ENCODE data around the gene ZNF274.
"Not testable (repeated sequence)": the region's sequence is repeated elsewhere in the genome, so short reads cannot be mapped to it uniquely, and the experiment has no call there.

ZNF274 gene

DNA sequence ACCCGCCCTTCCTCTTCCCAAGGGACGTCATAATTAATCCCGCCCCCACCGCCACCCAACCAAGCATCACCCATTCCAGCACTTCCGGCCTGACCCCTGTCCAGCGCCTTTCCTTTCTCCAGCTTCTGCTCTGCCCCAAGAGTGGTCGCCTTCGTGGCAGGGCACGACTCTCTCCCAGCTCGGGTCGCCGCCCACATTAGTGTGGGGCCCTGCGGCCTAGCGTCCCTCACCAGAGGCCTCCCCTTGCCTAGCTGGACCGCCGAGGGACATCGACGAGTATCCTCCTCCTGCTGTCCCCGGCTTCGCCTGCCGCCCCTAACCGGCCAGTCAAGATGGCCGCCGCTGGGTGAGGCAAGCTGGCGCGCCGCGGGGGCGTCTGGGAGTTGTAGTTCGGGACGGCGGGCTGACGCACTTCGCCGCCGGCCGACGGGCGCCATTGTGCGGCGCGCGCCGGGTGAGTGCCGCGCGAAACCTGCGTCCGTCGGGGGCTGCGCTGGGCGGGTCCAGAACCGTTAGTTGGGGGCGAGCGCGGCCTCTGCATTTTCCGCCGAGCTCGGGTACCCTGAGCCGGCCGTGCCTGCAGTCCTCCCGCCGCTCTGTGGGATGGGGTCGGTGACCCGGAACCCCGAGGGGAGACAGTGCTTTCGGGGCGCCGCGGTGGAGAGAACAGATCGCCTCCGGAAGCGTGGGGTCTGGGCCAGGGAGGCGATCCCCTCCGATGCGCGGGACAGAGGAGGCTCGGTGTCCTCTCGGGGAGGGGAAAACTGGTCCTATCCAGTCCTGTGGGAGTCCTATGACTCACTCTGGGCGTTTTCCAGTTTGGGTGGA is at the start of gene ZNF274:
ZNF274 (plus strand) TSS at position 73 of the 828 bp plus-strand sequence. CDS start 905 bp downstream, outside the sequence.
- DNase-seq: peak; percentile 96

GRCh38 chr19:58134244-58134643 is 48.6 kb upstream of the ZNF274 start:
- no peak for DNase-seq

- DNase-seq: no peak
Observed at GRCh38 chr19:58145849-58146248, 37.0 kb upstream of the ZNF274 start.

DNA sequence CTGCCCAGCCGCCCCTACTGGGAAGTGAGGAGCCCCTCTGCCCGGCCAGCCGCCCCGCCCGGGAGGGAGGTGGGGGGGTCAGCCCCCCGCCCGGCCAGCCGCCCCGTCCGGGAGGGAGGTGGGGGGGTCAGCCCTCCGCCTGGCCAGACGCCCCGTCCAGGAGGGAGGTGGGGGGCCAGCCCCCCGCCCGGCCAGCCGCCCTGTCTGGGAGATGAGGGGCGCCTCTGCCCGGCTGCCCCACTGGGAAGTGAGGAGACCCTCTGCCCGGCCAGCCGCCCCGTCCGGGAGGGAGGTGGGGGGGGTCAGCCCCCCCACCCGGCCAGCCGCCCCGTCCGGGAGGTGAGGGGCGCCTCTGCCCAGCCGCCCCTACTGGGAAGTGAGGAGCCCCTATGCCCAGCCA is 35.4 kb upstream of the ZNF274 start:
- not testable (repeated sequence) for DNase-seq

- peak; percentile 93 for DNase-seq
Observed at GRCh38 chr19:58150328-58150921, 32.4 kb upstream of the ZNF274 start, which contains the start of gene ZNF329. Gene ZNF329, minus strand, starts transcription at chr19:58150789. Its CDS starts 21,286 bp downstream, at chr19:58129503.

DNA sequence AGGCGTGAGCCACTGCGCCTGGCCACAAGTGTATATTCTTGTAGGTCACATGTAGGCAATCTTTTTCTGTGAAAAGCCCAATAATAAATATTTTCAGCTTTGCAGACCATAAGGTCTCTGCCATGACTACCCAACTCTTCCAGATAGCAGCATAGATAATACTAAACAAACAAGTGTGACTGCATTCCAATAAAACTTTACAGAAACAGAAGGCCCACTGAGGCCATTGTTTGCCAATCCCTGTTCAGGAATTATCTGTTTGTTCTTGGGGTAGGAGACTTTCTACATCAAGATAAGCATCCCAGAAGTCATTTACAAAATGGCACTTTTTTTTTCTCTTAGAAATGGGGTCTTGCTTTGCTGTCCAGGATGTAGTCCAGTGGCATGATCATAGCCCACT is 29.5 kb upstream of the ZNF274 start:
- DNase-seq: no peak

GRCh38 chr19:58154287-58154678 is 28.6 kb upstream of the ZNF274 start:
- peak; percentile 28 for DNase-seq

DNA sequence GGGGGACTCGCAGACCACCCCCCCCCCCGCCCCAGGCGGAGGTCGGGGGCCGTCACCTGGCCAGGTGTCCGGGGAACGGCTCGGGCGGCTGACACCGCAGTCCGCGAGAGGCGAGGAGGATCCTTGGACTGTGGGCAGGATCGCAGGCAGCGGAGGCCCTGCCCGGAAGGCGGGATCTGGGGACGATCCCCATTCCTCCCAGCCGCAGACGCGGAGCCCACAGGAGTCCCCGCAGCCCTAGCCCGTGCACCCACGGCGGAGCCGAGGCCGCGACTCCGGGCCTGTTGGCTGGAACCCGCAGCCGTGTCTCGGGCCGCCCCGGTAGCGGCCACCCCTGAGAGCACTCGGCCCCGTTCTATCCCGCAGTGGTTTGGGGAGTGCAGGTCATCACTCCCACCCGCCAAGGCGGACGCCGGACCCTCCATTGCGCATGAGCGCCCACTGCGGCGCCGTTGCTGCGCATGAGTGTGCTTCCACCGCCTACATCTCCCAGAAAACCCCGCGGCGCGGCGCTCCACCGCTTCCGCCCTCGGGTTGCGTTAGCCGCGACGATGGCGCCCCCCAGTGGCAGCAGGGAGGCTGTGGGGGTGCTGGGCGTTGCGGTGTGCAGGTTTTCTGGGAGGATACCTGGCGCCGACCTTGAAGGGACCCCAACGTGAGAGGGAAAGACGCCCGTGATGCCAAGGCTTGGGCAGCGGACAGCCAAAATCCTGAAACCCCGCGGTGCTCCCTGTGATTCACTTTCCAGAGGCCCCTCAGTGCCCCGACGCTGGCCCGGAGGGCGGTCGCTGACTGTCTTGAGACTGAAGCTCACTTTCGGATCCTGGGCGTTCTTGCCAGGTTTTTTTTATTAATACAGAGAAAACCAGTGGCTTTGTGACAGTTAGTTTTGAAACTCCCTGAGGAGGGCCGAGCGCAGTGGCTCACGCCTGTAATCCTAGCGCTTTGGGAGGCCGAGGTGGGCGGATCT is 27.9 kb upstream of the ZNF274 start:
- peak; percentile 96 for DNase-seq

DNA sequence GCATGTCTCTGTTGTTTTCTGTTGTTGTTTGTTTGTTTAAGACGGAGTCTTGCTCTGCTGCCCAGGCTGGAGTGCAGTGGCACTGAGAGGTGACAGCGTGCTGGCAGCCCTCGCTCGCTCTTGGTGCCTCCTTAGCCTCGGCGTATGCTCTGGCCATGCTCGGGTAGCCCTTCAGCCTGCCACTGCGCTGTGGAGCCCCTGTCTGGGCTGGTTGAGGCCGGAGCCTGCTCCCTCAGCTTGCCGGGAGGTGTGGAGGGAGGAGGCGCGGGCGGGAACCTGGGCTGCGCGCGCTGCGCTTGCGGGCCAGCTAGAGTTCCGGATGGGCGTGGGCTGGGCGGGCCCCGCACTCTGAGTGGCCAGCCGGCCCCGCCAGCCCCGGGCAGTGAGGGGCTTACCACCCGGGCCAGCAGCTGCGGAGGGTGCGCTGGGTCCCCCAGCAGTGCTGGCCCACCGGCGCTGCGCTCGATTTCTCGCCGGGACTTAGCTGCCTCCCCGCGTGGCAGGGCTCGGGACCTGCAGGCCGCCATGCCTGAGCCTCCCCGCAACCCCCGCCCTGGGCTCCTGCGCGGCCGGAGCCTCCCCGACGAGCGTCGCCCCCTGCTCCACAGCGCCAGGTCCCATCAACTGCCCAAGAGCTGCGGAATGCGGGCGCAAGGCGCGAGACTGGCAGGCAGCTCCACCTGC is 25.7 kb upstream of the ZNF274 start:
- no peak for DNase-seq

GRCh38 chr19:58166268-58166667 is 16.6 kb upstream of the ZNF274 start:
- no peak for DNase-seq

DNA sequence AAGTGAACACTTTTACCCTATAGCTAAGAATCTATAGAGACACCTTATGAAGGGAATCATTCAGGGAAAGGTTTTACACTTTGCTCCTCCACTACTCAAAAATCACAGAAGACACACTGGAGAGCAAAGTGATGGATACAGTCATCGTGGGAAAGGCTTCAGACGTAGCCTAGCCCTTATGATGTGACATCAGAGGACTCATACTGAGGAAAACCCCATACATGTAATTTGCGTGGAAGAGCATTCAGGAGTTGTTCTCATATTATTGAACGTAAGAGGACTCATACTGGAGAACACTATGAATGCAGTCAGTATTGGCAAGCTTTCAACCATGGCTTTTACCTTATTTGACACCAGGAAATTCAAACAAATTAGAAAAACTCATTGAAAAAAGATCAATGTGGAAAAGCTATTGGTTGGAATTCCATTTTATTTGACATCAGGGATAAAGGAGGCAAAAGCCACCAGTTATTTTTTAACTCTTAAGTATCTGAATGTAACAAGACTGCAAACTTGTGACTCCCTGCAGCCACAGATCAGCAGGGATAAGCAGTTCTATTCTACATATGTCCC is 16.1 kb upstream of the ZNF274 start:
- no peak for DNase-seq

DNA sequence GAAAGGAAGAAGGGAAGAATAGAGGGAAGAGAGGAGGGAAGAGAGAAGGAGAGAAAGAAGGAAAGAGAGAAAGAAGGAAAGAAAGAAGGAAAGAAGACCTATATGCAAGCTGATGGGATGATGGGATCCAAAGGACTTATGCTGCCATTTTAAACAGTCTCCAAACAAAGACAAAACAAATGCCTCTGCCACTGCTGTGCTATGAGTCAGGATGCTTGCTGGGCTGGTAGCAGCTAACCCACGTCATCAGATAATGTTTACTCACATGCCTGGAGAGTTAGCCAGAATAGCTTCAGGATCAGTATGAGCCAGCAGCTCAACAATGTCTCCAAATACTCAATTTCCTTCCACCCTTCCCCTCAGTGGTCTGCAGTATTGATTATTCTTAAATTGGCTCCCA is 12.0 kb upstream of the ZNF274 start:
- DNase-seq: no peak

DNA sequence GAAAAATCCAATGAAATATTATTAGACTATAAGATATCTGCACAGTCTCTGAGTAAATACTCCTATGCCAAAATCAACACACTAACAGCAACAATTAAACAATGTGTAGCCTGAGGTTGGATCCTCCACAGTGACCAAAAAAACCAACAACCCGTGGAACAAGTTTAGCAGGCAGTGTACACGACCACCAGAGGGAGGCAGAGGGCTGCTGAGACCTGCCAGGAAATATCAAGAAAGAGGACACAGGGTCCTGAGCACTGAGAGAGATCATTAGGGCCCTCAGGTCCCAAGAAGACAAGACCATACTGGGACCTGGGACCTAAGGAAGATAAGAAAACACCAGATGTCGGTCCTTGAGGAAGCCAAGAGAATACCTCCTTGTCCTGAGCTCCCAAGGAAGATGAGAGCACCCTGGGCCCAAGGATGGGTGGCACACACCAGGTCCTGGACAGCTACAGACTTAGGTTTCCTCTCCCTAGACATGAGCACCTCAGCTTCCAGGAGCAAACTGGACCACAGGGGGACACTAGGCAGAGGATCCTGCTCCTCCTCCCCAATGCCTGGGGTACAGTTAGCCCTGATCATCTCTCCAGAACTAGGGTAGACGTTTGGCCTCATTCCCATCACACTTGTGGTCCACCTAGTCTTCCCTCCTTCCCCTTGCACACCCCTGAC is 822 bp upstream of the ZNF274 start:
- peak; percentile 84 for DNase-seq

GRCh38 chr19:58182577-58182988 is 278 bp upstream of the ZNF274 start:
- DNase-seq: no peak

- no peak for DNase-seq
Observed at GRCh38 chr19:58183817-58184215, 955 bp downstream of the ZNF274 start.

DNA sequence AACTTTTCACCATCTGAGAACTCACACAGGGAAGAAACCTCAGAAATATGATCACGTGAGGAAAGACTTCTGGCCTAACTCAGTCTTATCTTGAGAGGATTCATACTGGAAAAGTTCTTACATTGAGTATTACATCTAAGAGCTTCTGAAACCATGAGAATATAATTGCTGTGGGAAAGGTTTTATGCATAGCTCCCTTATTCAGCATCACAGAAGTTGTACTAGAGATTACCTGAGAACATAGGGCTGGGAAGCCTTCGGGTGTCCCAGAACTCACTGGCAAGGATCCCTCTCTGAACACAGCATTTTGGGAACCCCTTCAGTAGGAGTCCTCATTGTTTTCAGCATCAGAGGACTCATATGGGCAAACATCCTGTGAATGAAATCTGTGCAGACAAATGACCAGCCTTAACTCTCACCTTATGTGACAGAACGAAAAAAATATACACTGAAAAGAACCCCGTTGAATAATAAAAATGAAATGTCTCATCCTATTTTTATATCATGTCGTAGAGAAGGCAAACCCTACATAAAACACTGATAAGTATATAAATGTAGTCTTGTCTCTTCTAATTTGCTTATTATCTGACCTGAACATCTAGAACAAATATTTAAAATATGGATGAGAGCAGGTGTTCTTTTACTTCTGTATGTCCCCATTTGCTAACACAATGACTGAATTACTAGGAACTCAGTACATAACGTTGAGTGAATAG is 14.2 kb downstream of the ZNF274 start:
- DNase-seq: peak; percentile 65

GRCh38 chr19:58203814-58204475 is 21.1 kb downstream of the ZNF274 start:
- no peak for DNase-seq

- DNase-seq: no peak
Observed at GRCh38 chr19:58204566-58204965, 21.7 kb downstream of the ZNF274 start.

DNA sequence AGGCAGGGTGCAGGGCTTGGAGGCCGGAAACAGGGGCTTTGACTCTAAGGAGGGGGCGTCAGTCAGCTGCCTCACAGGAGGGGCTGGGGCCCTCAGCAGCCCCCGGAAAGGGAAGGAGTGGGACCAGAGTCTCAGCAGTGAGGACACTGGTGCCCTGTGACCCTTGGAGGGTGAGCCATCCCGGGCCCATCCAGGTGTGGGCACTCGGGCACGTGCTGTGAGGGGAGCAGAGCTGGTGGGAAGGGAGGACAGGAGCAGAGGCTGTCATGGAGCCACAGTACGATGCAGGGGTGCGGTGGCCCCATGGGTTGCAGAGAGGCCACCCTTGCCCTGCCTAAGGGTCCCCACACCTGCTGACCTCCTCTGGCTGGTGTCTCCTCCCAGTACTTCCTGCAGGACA is 26.7 kb downstream of the ZNF274 start:
- DNase-seq: no peak

- DNase-seq: no peak
Observed at GRCh38 chr19:58212336-58213074, 29.6 kb downstream of the ZNF274 start.

Data from hematopoietic multipotent progenitor cell treated with erythropoietin and hydrocortisone succinate and interleukin-3 and kit ligand, for 4 days (in vitro differentiated cells).